CMK (cell line): ENCODE measurements around the gene ZBTB34.
"Not testable (repeated sequence)": the region's sequence is repeated elsewhere in the genome, so short reads cannot be mapped to it uniquely, and the experiment has no call there.

Experiments
- DNase-seq: peaks from one replicate; pipeline ENCODE4 v3.0.0-alpha.2; 2010; ENCODE audit warnings: low read depth

Gene ZBTB34

GRCh38 chr9:126860077-126860756 is at the start of gene ZBTB34:
ZBTB34 (plus strand) TSS chr9:126860639; CDS start chr9:126879400, 18,761 bp downstream.
- DNase-seq = peak; percentile 71

GRCh38 chr9:126813072-126813471 is 47.4 kb upstream of the ZBTB34 start:
- DNase-seq = no peak

GRCh38 chr9:126814091-126814490 is 46.3 kb upstream of the ZBTB34 start:
- no peak for DNase-seq

GRCh38 chr9:126817615-126818014 is 42.8 kb upstream of the ZBTB34 start:
- DNase-seq = not testable (repeated sequence)

- no peak for DNase-seq
Measured at GRCh38 chr9:126818482-126818881, 42.0 kb upstream of the ZBTB34 start.

- DNase-seq = no peak
Measured at GRCh38 chr9:126819482-126819881, 41.0 kb upstream of the ZBTB34 start.

GRCh38 chr9:126822278-126822677 is 38.2 kb upstream of the ZBTB34 start:
- no peak for DNase-seq

GRCh38 chr9:126822873-126823272 is 37.6 kb upstream of the ZBTB34 start:
- no peak for DNase-seq

- DNase-seq = not testable (repeated sequence)
Measured at GRCh38 chr9:126824052-126824451, 36.4 kb upstream of the ZBTB34 start.

GRCh38 chr9:126827227-126827626 is 33.2 kb upstream of the ZBTB34 start:
- no peak for DNase-seq

- no peak for DNase-seq
Measured at GRCh38 chr9:126829035-126829434, 31.4 kb upstream of the ZBTB34 start.

- DNase-seq = no peak
Measured at GRCh38 chr9:126830827-126831226, 29.6 kb upstream of the ZBTB34 start.

- DNase-seq = no peak
Measured at GRCh38 chr9:126832440-126832839, 28.0 kb upstream of the ZBTB34 start.

- DNase-seq = no peak
Measured at GRCh38 chr9:126833020-126833419, 27.4 kb upstream of the ZBTB34 start.

GRCh38 chr9:126833710-126834345 is 26.6 kb upstream of the ZBTB34 start:
- DNase-seq = no peak

GRCh38 chr9:126834672-126835071 is 25.8 kb upstream of the ZBTB34 start:
- DNase-seq = no peak

- DNase-seq = no peak
Measured at GRCh38 chr9:126836216-126836615, 24.2 kb upstream of the ZBTB34 start.

- DNase-seq = no peak
Measured at GRCh38 chr9:126838055-126838811, 22.2 kb upstream of the ZBTB34 start.

- no peak for DNase-seq
Measured at GRCh38 chr9:126838895-126839294, 21.5 kb upstream of the ZBTB34 start.

- DNase-seq = no peak
Measured at GRCh38 chr9:126839301-126839700, 21.1 kb upstream of the ZBTB34 start.

- DNase-seq = no peak
Measured at GRCh38 chr9:126842220-126842842, 18.1 kb upstream of the ZBTB34 start.

GRCh38 chr9:126842977-126843799 is 17.3 kb upstream of the ZBTB34 start:
- DNase-seq = no peak
